Activated CD4-positive, CD25-positive, alpha-beta regulatory T cell (primary cell): ENCODE measurements around the gene DDX39B.

Source experiments
- DNase-seq, 4 experiments: peaks; one replicate each; lab custom pipeline; 2025; lab: John Stamatoyannopoulos, UW

Gene DDX39B

GRCh38 chr6:31547727-31548543 is 6.1 kb upstream of the DDX39B start:
- DNase-seq = no peak

- DNase-seq = peak; percentile 54 to 76 (median 70)
Observed at GRCh38 chr6:31546958-31547726, 5.3 kb upstream of the DDX39B start, which contains the start of gene NFKBIL1. Gene NFKBIL1, plus strand, starts transcription at chr6:31547608. Its CDS starts 87 bp downstream, at chr6:31547695.

GRCh38 chr6:31546339-31546957 is 4.6 kb upstream of the DDX39B start, which contains the start of gene ATP6V1G2:
Gene ATP6V1G2, minus strand, starts transcription at chr6:31546608. Its CDS starts 49 bp downstream, at chr6:31546559.
- DNase-seq = peak; percentile 58 to 86 (median 68)

GRCh38 chr6:31545291-31545690 is 3.5 kb upstream of the DDX39B start:
- DNase-seq = no peak

DNA sequence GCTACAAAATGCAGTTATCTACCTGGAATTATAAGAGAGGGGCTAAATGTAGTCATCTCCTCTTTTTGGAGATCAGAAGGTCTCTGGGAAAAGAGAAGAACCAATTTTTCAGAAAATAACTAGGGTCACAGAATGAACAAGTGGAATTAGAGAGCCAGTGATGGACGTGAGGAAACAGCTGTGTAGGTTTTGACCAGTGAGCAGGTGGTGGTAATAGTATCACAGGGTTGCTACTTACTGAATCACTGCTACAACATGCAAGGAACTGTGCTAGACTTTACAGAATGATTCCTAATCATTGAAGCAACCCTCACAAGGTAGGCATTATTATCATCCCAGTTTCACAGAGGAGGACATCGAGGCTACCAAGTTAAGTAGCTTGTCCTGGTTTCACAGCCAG is 2.9 kb upstream of the DDX39B start:
- DNase-seq = no peak

GRCh38 chr6:31543639-31544038 is 1.8 kb upstream of the DDX39B start:
- no peak for DNase-seq

DNA sequence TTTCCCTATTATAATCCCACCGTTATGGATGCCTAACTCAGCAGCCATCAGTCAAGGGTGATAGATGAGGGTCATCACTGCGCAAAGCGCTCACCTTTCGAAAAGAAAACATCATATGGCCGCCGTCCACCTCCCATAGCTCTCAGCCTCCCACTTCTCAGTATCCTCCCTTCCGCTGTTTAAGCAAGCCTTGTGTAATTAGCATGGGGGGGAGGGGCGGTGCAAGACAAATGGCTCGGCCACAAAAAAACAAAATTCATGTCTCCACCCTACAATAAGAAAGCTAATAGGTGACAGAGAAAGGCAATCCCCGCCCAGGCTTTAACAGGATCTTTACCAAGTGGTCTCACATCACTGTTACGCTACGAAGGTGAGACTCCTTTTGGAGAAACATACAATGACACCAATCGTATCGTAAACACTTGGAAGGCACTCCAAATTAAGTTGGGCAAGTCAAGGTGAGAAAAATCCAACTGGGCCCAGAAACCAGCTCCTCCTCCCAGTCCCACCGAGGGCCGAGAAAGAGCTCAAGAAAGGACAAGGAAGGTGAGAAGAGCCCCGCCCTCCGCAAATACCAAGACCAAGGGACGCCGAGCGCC is 645 bp downstream of the DDX39B start:
- DNase-seq = peak in 2 of 4 experiments; percentile 41 to 57

DNA sequence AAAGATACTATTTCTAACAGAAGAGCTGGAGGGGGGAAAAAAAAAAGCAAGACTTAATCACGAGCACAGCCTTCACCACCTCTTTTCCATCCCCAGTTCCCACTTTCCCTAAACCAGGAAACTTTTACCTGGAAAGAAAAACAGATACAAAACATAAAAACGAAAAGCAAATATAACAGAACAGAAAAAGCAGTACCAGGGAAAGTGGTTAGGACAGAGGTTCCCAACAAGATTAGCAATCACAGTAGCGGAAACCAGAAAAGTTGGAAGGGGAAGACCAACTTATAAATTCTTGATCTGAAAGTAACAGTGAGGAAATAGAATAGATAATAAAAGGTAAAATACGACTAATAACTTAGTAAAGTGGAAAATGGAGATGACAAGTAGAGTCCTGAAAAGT is 1.2 kb downstream of the DDX39B start:
- DNase-seq = no peak

GRCh38 chr6:31538805-31539400 is 2.9 kb downstream of the DDX39B start:
- no peak for DNase-seq

GRCh38 chr6:31535538-31536324 is 6.1 kb downstream of the DDX39B start:
- no peak for DNase-seq

GRCh38 chr6:31534521-31535040 is 7.2 kb downstream of the DDX39B start:
- DNase-seq = no peak

- no peak for DNase-seq
Observed at GRCh38 chr6:31534011-31534410, 7.8 kb downstream of the DDX39B start.

DNA sequence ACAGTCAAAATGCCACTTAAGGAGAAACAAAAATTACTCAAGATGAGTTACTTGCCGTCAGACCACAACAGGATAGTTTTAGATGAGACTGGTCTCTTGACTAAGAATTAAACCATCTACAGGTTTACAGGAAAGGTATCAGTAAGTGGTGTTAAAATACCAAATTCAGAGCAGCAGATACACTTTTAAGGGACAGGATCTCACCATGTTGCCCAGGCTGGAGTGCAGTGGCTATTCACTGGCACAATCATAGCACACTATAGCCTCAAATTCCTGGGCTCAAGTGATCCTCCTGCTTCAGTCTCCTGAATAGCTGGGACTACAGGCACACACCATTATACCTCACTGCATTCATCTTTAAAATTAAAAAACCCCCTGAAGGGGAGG is 8.4 kb downstream of the DDX39B start:
- no peak for DNase-seq

- DNase-seq = no peak
Observed at GRCh38 chr6:31532644-31533454, 9.0 kb downstream of the DDX39B start.

DNA sequence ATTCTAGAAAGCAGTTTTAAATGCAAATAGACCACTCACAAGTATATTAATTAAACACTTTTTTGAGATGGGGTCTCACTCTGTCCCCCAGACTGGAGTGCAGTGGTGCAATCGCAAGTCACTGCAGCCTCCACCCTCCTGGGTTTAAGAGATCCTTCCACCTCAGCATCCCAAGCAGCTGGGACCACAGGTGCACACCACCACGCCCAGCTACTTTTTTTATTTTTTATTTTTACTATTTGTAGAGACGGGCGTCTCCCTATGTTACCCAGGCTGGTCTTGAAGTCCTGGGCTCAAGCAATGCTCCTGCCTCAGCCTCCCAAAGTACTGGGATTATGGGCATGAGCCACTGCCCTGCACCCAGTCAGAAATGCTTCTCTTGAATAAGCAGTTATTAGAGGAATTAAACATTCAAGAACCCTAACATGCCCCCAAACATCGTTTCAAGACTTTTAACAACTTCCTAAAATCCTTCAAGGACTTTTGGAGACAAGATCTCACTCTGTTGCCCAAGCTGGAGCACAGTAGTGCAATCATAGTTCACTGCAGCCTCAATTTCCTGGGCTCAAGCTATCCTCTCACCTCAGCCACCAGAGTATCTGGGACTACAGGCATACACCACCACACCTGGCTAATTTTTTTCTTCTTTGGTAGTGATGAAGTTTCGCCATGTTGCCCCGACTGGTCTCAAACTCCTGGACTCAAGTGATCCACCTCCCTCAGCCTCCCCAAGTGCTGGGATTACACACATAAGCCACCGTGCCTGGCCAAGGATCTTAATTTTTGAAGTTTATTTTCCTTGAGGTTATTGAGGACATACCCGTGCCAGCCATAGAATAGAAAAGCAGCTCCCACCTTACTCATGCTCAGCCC is 9.8 kb downstream of the DDX39B start:
- DNase-seq = no peak

DNA sequence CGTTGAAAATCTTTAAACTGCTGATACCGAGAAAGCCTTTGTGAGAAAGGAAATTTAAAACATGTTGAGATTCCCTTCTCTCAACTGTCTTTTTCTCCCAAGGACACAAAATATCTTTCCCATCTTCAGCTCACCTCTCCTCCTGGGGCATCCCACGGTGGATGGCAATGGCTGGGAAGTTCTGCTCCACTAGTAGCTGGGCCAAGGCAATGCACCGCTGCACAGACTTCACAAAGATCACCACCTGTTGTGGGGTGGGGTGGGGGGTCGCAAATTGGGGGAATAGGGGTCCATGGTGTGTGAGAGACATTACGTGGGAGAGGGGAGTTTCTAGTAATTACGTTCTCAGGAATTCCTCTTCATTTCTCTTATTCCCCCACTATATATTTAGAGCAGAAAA is 10.6 kb downstream of the DDX39B start:
- DNase-seq = no peak

DNA sequence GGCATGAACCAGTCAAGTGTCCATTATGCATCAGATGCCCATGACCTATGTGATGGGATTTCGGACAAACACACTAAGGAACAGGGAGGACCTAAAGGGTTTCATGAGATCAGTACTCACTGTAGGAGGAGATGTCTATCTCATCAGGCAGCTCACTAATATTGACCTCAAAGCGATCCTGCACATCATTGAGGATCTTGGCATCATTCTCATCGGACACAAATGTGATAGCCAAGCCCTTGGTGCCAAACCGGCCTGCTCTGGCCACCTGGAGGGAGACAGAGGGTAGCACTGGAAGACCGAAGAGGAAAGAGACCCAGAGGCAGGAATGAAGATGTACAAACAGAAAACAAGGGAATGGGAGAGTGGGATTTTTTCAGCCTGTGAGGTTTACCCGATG is 11.1 kb downstream of the DDX39B start:
- DNase-seq = no peak

DNA sequence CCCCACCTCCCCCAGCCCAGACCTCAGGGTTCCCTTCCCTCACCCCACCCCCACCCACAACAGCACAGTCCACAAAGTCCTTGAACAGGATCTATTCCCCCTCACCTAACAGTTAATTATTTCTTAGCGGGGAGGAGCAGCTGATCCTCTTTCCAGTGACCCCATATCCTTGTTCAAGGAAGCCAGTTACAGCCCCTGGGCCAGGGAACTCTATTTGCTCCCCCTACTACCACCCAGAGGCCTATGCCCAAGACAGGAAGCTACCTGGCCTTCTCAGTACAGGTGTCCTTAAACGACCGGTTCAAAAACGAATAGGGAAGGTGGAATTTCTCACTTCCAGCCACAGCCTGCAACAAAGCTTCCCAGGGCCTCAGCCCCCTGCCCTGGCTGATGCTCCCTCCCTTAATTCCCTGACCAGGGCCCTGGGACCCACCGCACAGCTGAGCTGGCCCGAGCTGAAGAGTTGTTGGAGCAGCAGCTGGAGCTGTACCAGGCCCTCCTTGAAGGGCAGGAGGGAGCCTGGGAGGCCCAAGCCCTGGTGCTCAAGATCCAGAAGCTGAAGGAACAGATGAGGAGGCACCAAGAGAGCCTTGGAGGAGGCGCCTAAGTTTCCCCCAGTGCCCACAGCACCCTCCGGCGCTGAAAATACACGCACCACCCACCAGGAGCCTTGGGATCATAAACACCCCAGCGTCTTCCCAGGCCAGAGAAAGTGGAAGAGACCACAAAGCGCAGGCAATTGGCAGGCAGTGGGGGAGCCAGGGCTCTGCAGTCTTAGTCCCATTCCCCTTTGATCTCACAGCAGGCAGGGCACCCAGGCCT is 12.3 kb downstream of the DDX39B start:
- DNase-seq = no peak
